Stimulated activated CD4-positive, alpha-beta T cell treated with anti-CD3 and anti-CD28 coated beads, Interleukin-15, amount 100 ng/mL, for 1 hour (primary cell): ENCODE data around the gene ZNF236.
"Not testable (repeated sequence)": the region's sequence is repeated elsewhere in the genome, so short reads cannot be mapped to it uniquely, and the experiment has no call there.

Experiments used
- DNase-seq, 2 donors: peaks; one replicate each; pipeline ENCODE4 v3.0.0-alpha.2; 2020; ENCODE audit warnings: low read depth in 1 of 2, low spot score in 1 of 2

Gene ZNF236

GRCh38 chr18:76822506-76823160 lies at the start of gene ZNF236:
ZNF236 (plus strand) TSS chr18:76822557; CDS start chr18:76822608, 51 bp downstream.
- peak; percentile 49 to 65 for DNase-seq

GRCh38 chr18:76772665-76773064 lies 49.7 kb upstream of the ZNF236 start:
- DNase-seq = no peak

- DNase-seq = not testable (repeated sequence)
Measured at GRCh38 chr18:76777036-76777435, 45.3 kb upstream of the ZNF236 start.

- DNase-seq = no peak
Measured at GRCh38 chr18:76783786-76784484, 38.4 kb upstream of the ZNF236 start.

- no peak for DNase-seq
Measured at GRCh38 chr18:76785872-76786271, 36.5 kb upstream of the ZNF236 start.

- DNase-seq = no peak
Measured at GRCh38 chr18:76788571-76789317, 33.6 kb upstream of the ZNF236 start.

- no peak for DNase-seq
Measured at GRCh38 chr18:76791106-76791505, 31.3 kb upstream of the ZNF236 start.

GRCh38 chr18:76791642-76792041 lies 30.7 kb upstream of the ZNF236 start:
- DNase-seq = no peak

GRCh38 chr18:76794326-76794725 lies 28.0 kb upstream of the ZNF236 start:
- DNase-seq = no peak

- peak in 1 of 2 donors; percentile 41 for DNase-seq
Measured at GRCh38 chr18:76801567-76802505, 20.5 kb upstream of the ZNF236 start.

GRCh38 chr18:76803413-76803812 lies 18.9 kb upstream of the ZNF236 start:
- no peak for DNase-seq

- DNase-seq = peak; percentile 32 to 34
Measured at GRCh38 chr18:76803814-76804213, 18.5 kb upstream of the ZNF236 start.

GRCh38 chr18:76805221-76805620 lies 17.1 kb upstream of the ZNF236 start:
- DNase-seq = no peak

GRCh38 chr18:76806301-76806700 lies 16.1 kb upstream of the ZNF236 start:
- no peak for DNase-seq

GRCh38 chr18:76808561-76808960 lies 13.8 kb upstream of the ZNF236 start:
- no peak for DNase-seq

- DNase-seq = not testable (repeated sequence)
Measured at GRCh38 chr18:76811530-76811929, 10.8 kb upstream of the ZNF236 start.

GRCh38 chr18:76814256-76814655 lies 8.1 kb upstream of the ZNF236 start:
- no peak for DNase-seq

- no peak for DNase-seq
Measured at GRCh38 chr18:76816127-76816526, 6.2 kb upstream of the ZNF236 start.

GRCh38 chr18:76817888-76818611 lies 4.3 kb upstream of the ZNF236 start:
- no peak for DNase-seq

- no peak for DNase-seq
Measured at GRCh38 chr18:76819411-76820136, 2.8 kb upstream of the ZNF236 start.
